ENCODE measurements around the gene BUB3.

BUB3 gene

DNA sequence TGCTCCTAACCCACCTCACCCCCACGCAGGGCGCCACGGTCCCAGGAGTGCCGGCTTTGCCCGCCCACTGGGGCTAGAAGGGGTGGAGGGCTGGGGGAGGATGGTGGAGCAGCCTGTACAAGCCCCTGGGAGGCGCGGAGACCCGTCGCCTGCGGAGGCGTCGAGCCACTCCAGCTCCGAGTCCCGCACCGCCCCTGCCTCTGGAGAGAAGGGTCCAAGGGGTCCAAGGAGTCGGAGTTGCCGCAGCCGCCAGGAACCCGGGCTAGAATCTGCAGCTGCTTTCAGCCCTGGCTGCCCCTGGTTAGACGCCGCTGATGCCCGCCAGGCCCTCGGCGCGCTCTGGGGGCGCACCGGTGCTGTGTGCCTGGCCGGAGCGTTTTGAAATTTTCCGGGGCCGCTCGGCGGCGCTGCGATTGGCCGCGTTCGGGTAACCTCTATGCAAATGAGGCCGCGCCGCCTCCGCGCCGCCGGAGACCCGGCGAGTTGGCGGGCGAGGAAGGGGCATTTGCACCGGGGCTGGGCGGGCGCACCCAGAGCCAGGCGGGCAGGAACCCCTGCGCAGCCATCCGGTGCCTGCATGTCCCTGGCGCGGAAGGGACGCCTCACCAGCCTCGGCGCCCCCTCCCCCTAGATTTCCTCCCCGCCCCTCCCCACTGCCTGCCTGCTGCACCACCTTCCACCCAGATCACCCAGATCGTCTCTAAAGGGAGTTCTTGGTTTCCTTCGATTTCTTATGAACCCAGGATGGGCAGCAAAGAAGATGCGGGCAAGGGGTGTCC is 6.4 kb upstream of the BUB3 start, which contains the start of gene HMX2:
Gene HMX2, plus strand, starts transcription at position 502 of the 779 bp plus-strand sequence. Its CDS starts 243 bp downstream, at position 745.
- H3K4me3 ChIP-seq (ENCODE audit: insufficient read depth, low read depth, low read length): peak within 1 kb of the TSS; percentile 17
- WGBS, 2 experiments: 1% methylated on average over 64 of the region's 64 CpGs

DNA sequence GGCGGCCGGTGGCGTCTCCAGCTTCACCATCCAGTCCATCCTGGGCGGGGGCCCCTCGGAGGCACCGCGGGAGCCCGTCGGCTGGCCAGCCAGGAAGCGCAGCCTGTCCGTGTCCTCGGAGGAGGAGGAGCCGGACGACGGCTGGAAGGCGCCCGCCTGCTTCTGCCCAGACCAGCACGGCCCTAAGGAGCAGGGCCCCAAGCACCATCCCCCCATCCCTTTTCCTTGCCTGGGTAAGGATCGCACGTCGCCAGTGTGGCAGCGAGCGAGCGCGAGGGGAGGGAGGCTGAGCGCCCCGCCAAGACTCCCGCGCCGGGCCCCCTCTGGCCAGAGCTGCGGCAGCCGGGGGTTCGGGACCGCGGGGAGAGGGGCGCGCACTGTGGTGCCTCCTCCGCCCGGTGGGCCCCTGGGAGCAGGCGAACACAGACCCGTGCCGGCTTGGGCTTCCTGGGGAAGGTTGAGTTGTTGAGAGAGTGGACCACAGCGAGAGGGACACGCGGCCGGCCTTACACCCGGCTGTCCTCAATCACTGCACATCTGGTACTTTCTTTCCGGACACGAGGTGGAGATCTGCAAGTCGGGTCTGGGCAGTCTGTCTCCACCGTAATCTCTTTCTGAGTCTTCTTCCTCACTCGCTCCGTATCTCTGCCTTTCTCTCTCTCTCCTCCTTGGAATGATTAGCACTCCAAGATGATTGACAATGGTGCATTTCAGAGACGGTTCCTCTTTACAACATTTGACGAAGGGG is 5.6 kb upstream of the BUB3 start:
- WGBS, 2 experiments: 1% methylated on average over 55 of the region's 55 CpGs
- Histone ChIP-seq H3K36me3 (ENCODE audit: control insufficient read depth, insufficient read depth, low read length) (no peaks in the 10 kb centered on the region), H3K27me3 (ENCODE audit: control insufficient read depth, insufficient read depth, low read length, poor library complexity, severe bottlenecking) (peaks cover 100% of the 10 kb centered on the region), H3K9me3 (ENCODE audit: control insufficient read depth, low read length) (no peaks in the 10 kb centered on the region), H3K4me1 (ENCODE audit: control insufficient read depth, insufficient read depth, low read length) (peaks cover 14% of the 10 kb centered on the region), H3K4me3 (ENCODE audit: insufficient read depth, low read depth, low read length) (peak overlapping the region; percentile 17), H3K27ac (ENCODE audit: insufficient read depth, low read depth, low read length, poor library complexity, severe bottlenecking) (no peak overlapping the region)

More for the DNA sequence above, 6.4 kb upstream of the BUB3 start, which contains the start of gene HMX2:
- Histone ChIP-seq H3K27ac (ENCODE audit: insufficient read depth, low read depth, low read length, poor library complexity, severe bottlenecking) (no peak within 1 kb of the TSS), H3K36me3 (ENCODE audit: control insufficient read depth, insufficient read depth, low read length) (no peaks in the 10 kb centered on the region), H3K27me3 (ENCODE audit: control insufficient read depth, insufficient read depth, low read length, poor library complexity, severe bottlenecking) (peaks cover 100% of the 10 kb centered on the region), H3K9me3 (ENCODE audit: control insufficient read depth, low read length) (no peaks in the 10 kb centered on the region), H3K4me1 (ENCODE audit: control insufficient read depth, insufficient read depth, low read length) (peaks cover 19% of the 10 kb centered on the region)

GRCh38 chr10:123149162-123149567 is 5.0 kb upstream of the BUB3 start:
- WGBS, 2 experiments: 2 to 3% methylated on average over 12 of the region's 12 CpGs

GRCh38 chr10:123149568-123150270 is 4.5 kb upstream of the BUB3 start:
- Histone ChIP-seq H3K27me3 (ENCODE audit: control insufficient read depth, insufficient read depth, low read length, poor library complexity, severe bottlenecking) (peaks cover 90% of the 10 kb centered on the region), H3K27ac (ENCODE audit: insufficient read depth, low read depth, low read length, poor library complexity, severe bottlenecking) (no peak overlapping the region), H3K4me3 (ENCODE audit: insufficient read depth, low read depth, low read length) (peak overlapping the region; percentile 37), H3K9me3 (ENCODE audit: control insufficient read depth, low read length) (no peaks in the 10 kb centered on the region), H3K4me1 (ENCODE audit: control insufficient read depth, insufficient read depth, low read length) (peaks cover 14% of the 10 kb centered on the region), H3K36me3 (ENCODE audit: control insufficient read depth, insufficient read depth, low read length) (no peaks in the 10 kb centered on the region)
- 0% methylated on average over 76 of the region's 76 CpGs for WGBS, 2 experiments

More at GRCh38 chr10:123149162-123149567, 5.0 kb upstream of the BUB3 start:
- H3K36me3 ChIP-seq (ENCODE audit: control insufficient read depth, insufficient read depth, low read length): no peaks in the 10 kb centered on the region
- no peaks in the 10 kb centered on the region for H3K9me3 ChIP-seq (ENCODE audit: control insufficient read depth, low read length)
- no peak overlapping the region for H3K27ac ChIP-seq (ENCODE audit: insufficient read depth, low read depth, low read length, poor library complexity, severe bottlenecking)
- H3K4me1 ChIP-seq (ENCODE audit: control insufficient read depth, insufficient read depth, low read length): peaks cover 14% of the 10 kb centered on the region
- peaks cover 96% of the 10 kb centered on the region for H3K27me3 ChIP-seq (ENCODE audit: control insufficient read depth, insufficient read depth, low read length, poor library complexity, severe bottlenecking)
- H3K4me3 ChIP-seq (ENCODE audit: insufficient read depth, low read depth, low read length): peak overlapping the region; percentile 37

DNA sequence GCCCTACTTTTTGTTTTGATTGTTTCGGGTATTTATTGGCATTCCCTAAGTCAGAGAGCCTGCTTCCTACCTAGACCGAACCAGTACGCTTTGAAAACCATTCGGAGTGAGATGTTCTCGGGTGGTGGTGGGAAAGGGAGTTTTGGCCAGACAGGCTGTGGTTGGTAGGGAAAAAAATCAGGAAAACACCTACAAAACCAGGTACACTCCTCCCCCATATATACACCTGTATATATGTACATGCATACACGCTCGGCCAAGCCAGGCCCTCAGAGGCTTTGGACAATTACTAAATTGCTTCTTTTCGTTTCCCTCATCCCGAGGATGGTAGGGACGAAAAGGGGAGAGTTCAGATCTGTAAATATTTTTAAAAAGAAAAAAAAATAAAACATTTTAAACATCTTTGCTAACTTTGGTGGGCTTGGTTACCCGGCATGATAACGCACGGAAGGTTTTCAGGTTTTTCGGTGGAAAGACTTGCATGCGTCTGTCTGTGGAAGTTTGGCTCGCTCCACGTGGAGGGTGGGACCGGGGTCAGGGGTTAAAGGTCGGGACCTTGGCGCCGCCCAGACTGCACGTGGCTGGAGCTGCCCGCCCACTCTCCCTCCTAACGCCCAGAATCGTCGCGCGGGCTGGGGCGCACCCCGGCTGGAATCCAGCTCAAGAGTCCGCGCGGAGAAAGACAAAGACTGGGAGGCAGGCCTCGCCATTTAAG is 3.8 kb upstream of the BUB3 start:
- Histone ChIP-seq H3K36me3 (ENCODE audit: control insufficient read depth, insufficient read depth, low read length) (no peaks in the 10 kb centered on the region), H3K4me1 (ENCODE audit: control insufficient read depth, insufficient read depth, low read length) (peaks cover 19% of the 10 kb centered on the region), H3K27ac (ENCODE audit: insufficient read depth, low read depth, low read length, poor library complexity, severe bottlenecking) (no peak overlapping the region), H3K4me3 (ENCODE audit: insufficient read depth, low read depth, low read length) (peak overlapping the region; percentile 37), H3K9me3 (ENCODE audit: control insufficient read depth, low read length) (no peaks in the 10 kb centered on the region), H3K27me3 (ENCODE audit: control insufficient read depth, insufficient read depth, low read length, poor library complexity, severe bottlenecking) (peaks cover 83% of the 10 kb centered on the region)
- WGBS, 2 experiments: 3 to 4% methylated on average over 26 to 33 of the region's 34 CpGs

- Histone ChIP-seq H3K27ac (ENCODE audit: insufficient read depth, low read depth, low read length, poor library complexity, severe bottlenecking) (no peak overlapping the region), H3K36me3 (ENCODE audit: control insufficient read depth, insufficient read depth, low read length) (no peaks in the 10 kb centered on the region), H3K27me3 (ENCODE audit: control insufficient read depth, insufficient read depth, low read length, poor library complexity, severe bottlenecking) (peaks cover 76% of the 10 kb centered on the region), H3K4me1 (ENCODE audit: control insufficient read depth, insufficient read depth, low read length) (peaks cover 18% of the 10 kb centered on the region), H3K4me3 (ENCODE audit: insufficient read depth, low read depth, low read length) (peak overlapping the region; percentile 19), H3K9me3 (ENCODE audit: control insufficient read depth, low read length) (no peaks in the 10 kb centered on the region)
- 0 to 1% methylated on average over 56 of the region's 56 CpGs for WGBS, 2 experiments
These were observed 3.0 kb upstream of the BUB3 start for GRCh38 chr10:123150986-123151736.

DNA sequence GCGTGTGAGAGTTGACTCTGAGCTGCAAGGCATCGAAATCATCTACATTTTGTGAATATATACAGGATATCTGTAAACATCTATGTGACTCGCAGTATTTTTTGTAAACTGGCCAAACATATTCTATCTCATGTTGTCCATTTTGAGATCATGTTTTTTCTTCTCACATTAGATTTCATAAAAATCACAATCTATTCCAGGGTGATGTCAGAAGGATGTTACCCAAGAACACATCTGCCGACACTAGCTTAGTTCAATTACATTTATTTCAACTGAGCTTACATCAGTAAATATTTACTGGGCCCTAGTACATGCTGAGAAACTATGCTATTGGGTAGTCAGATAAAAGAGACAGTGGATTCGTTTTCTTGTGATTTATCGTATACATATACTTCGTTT is 2.5 kb upstream of the BUB3 start:
- H3K4me1 ChIP-seq (ENCODE audit: control insufficient read depth, insufficient read depth, low read length): peaks cover 17% of the 10 kb centered on the region
- 31 to 35% methylated on average over 7 of the region's 7 CpGs for WGBS, 2 experiments
- H3K36me3 ChIP-seq (ENCODE audit: control insufficient read depth, insufficient read depth, low read length): peaks cover 3% of the 10 kb centered on the region
- peaks cover 70% of the 10 kb centered on the region for H3K27me3 ChIP-seq (ENCODE audit: control insufficient read depth, insufficient read depth, low read length, poor library complexity, severe bottlenecking)
- no peak overlapping the region for H3K4me3 ChIP-seq (ENCODE audit: insufficient read depth, low read depth, low read length)
- H3K27ac ChIP-seq (ENCODE audit: insufficient read depth, low read depth, low read length, poor library complexity, severe bottlenecking): no peak overlapping the region
- H3K9me3 ChIP-seq (ENCODE audit: control insufficient read depth, low read length): no peaks in the 10 kb centered on the region

- H3K27me3 ChIP-seq (ENCODE audit: control insufficient read depth, insufficient read depth, low read length, poor library complexity, severe bottlenecking): peaks cover 52% of the 10 kb centered on the region
- 43 to 44% methylated on average over 9 of the region's 9 CpGs for WGBS, 2 experiments
- peaks cover 9% of the 10 kb centered on the region for H3K4me1 ChIP-seq (ENCODE audit: control insufficient read depth, insufficient read depth, low read length)
- no peak overlapping the region for H3K4me3 ChIP-seq (ENCODE audit: insufficient read depth, low read depth, low read length)
- no peaks in the 10 kb centered on the region for H3K9me3 ChIP-seq (ENCODE audit: control insufficient read depth, low read length)
- H3K36me3 ChIP-seq (ENCODE audit: control insufficient read depth, insufficient read depth, low read length): peaks cover 11% of the 10 kb centered on the region
- H3K27ac ChIP-seq (ENCODE audit: insufficient read depth, low read depth, low read length, poor library complexity, severe bottlenecking): no peak overlapping the region
These were observed 613 bp upstream of the BUB3 start for GRCh38 chr10:123153486-123154091.
